Effector CD8-positive, alpha-beta T cell (primary cell): Measurements from ENCODE around the gene DGKD.
"Not testable (repeated sequence)": the region's sequence is repeated elsewhere in the genome, so short reads cannot be mapped to it uniquely, and the experiment has no call there.

Experiments
- DNase-seq: peaks from one replicate; lab custom pipeline; 2025; lab: John Stamatoyannopoulos, UW

The DGKD gene

GRCh38 chr2:233385489-233386044, 31.3 kb downstream of the DGKD start:
- DNase-seq = peak; percentile 25

DNA sequence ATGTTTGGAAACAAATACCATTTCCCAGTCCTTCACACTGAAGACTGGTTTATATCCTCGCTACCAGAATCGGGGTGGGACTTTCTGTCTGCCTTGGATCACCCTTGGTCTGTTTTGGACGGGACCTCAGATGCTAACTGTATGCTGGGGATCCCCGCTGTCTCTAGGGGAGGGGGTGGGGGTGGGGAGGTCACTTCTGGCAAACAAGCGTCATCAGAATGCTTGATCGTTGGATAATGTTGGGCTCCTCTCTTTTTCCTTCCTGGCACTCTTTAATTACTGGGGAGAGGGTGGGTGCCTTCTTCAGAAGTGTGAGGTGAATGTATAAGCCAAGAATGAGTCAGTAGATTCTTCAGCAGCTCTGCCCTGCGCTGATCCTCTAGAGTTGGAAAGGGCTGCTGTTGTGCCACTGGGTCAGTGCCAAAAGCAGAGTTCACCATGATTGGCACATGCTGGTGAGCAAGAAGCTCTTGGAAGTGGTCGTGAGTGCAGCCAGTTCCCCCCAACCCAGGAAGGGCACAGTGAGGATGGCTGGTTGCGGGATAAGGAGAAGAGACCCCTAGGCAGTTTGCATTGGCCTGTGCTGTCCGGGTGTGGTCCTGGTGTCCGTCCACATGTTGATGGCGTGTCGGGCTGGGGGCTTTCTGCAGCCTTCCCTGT, 32.2 kb downstream of the DGKD start:
- DNase-seq = no peak

DNA sequence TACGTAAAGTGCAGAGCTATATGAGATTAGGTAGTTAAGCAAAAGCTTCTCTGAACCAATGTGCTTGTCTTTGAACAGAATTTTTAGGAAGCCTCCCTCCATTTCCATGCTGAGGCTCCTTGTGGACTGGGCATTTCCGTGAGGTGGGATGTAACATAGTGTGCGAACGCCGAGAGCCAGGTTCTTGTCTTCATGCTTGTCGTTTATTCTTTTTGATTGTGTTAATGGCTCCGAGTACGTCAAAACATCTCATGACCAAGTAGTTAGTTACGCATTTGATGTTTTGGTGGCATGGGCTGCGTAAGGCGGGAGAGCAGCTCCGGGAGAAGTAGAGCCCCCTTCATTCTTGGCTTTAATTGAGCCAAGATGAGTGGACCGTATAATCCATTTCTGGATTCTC, 32.9 kb downstream of the DGKD start:
- DNase-seq = no peak

DNA sequence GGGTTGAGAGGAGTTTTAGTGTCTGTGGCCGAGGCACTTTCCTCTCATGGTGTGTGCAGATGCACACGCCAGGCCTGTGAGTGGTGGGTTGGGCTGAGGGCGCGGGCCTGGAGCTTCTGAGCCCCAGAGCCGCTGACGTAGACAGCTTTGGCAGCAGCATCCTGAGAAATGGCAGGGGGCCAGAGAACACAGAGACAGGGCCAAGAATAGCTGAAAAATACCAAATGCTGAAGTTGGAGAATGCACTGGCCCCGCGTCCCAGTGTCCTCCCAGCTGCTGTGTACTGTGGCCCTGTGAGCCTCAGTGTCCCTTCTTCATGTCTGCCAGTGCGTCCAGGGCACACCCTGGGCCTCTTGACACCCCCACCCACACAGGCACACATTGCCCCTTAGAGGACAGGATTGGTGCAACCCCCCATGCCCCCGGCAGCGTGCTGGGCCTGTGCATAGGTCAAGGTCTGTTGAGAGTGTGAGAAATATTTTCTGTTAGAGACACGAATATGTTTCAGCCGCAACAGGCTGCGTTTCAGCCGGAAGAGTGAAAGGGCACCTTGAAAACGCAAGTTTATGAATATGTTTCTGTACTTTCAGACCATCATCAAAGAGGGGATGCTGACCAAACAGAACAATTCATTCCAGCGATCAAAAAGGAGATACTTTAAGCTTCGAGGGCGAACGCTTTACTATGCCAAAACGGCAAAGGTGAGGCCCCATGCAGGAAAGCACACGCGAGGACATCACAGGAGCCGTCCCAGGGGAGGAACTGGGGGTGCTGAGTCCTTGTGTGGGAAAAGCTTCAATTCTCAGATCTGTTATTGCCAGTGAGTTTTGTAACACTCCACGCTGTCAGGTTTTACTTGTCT, 33.6 kb downstream of the DGKD start:
- DNase-seq = no peak

- DNase-seq = no peak
These were observed 35.4 kb downstream of the DGKD start for GRCh38 chr2:233389601-233390125.

GRCh38 chr2:233395687-233396086, 41.4 kb downstream of the DGKD start:
- no peak for DNase-seq

DNA sequence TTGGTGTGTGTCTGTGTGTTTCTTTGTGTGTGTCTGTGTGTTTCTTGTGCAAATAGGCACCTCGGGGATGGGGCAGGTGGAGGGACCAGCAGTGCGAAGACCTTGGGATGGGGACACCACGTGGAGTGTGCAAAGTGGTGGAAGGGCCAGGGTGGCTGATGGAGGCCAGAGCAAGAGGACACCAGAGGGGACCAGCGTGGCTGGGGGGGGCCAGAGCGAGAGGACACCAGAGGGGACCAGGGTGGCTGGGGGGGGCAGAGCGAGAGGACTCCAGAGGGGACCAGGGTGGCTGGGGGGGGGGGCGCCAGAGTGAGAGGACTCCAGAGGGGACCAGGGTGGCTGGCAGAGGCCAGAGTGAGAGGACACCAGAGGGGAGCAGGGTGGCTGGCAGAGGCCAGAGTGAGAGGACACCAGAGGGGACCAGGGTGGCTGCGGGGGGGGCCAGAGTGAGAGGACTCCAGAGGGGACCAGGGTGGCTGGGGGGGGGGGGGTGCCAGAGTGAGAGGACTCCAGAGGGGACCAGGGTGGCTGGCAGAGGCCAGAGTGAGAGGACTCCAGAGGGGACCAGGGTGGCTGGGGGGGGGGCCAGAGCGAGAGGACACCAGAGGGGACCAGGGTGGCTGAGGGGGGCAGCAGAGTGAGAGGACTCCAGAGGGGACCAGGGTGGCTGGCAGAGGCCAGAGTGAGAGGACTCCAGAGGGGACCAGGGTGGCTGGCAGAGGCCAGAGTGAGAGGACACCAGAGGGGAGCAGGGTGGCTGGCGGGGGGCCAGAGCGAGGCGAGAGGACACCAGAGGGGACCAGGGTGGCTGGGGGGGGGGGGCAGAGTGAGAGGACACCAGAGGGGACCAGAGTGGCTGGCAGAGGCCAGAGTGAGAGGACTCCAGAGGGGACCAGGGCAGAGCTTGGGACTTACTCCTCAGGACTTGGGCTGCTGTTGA, 42.7 kb downstream of the DGKD start:
- DNase-seq = not testable (repeated sequence)

GRCh38 chr2:233399306-233400225, 45.3 kb downstream of the DGKD start:
- peak; percentile 17 for DNase-seq

DNA sequence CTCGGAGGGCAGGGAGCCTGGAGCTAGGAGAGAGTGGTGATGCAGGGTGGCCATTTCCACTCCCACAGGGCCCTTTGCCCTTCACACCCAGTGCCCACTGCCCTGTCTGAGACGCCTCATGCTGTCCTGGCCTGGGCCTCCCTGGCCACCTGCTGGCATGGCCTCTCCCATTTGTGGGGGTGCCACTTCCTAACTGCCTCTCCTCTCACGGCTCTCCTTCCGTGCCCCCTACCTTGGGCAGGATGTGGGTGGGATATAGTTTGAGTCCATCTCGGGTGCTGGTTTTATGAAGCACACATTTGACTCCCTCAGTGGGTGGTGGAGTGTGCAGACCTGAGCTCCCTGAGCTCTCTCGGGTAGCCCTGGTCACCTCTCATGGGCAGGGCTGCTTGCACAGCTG, 46.0 kb downstream of the DGKD start:
- DNase-seq = no peak

DNA sequence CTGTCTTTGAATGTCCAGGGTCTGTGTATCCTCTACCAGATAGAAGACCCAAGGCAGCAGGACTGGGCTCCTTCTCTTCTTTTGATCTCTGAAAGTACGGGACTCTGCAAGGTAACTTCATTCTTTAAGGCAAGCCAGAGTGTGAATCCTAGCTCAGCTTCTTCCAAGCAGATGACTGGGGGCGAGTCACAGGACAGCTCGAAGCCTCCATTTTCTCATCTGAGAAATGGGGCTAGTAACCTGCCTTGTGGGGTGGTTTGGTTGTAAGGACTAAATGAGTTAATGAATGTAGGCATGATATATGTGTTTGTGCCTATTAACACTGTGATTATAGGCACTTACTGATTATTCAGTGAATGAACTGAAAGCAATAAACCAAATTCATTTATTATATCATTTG, 46.7 kb downstream of the DGKD start:
- no peak for DNase-seq

GRCh38 chr2:233402346-233402745, 48.1 kb downstream of the DGKD start:
- DNase-seq = no peak

DNA sequence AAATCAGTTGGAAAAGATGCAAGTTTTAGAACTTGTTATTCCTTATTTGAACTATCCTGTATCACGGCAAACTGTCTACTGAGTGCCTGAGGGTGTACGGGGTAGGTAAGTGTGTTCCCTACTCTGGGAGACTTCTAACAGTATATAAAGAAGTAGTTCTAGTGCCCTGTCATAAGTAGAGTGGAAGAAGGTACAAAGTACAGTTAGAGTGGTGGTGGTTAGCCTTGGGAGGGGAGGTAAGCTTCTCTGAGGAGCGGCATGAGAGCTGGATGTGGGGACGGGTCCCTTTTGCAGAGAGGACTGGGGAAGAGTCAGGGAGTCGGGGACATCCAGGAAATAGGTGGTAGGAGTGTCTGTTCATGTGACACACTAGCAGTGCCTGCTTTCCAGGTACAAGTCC, 48.5 kb downstream of the DGKD start:
- DNase-seq = no peak

DNA sequence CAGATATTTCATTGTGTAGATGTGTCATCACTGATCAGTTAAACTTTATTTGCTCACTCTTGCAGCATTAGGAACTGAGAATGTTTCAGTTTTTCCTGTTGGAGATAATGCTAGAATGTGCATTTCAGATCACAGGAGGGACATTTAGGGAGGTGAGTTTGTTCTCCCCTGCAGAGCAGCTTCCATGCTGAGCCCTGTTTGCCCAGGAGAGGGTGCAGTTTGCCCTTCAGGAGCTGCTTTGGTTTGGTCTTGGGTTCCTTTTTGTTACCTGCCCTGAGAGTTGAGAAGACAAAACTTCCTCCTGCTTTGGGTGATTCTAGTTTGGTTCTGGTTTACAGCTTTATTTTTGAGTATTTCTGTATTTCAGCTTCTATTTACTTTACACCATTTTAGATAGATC, 49.9 kb downstream of the DGKD start:
- peak; percentile 43 for DNase-seq

GRCh38 chr2:233406865-233407264, 52.6 kb downstream of the DGKD start:
- DNase-seq = no peak

GRCh38 chr2:233407771-233408181, 53.5 kb downstream of the DGKD start:
- no peak for DNase-seq

GRCh38 chr2:233408366-233409285, 54.3 kb downstream of the DGKD start:
- DNase-seq = no peak

DNA sequence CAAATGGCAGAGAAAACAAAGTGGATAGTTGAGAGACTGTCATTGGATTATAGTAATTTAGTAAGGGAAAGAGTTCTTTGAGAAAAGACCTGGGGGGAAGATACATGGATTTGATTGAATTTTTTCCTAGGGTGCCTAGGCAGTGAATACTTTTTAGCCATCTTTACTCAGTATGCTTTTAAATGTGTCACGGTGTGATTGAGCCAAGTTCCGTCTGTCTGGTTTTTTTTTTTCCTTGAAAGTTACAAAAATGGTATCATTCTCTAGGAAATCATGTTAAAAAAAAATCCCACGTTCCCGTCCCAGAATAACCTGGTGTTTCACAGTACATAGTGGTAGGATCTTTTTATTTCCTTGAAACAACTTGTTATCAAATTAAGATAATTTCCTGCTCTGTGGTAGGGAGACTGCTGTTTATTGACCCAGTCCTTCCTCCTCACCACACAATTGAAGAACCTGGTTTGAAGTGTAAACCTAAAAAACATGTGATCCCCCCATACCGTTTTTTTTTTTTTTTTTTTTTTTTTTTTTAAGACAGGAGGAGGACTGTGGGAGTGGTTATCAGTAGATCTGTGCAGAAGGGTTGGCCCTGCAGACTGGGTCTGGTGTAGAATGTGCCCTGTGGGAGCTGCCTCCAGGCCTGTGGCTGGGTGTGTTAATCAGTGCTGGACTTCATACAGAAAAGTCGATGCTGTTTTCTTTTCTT, 55.1 kb downstream of the DGKD start:
- DNase-seq = no peak

GRCh38 chr2:233410196-233410760, 56.0 kb downstream of the DGKD start:
- no peak for DNase-seq

DNA sequence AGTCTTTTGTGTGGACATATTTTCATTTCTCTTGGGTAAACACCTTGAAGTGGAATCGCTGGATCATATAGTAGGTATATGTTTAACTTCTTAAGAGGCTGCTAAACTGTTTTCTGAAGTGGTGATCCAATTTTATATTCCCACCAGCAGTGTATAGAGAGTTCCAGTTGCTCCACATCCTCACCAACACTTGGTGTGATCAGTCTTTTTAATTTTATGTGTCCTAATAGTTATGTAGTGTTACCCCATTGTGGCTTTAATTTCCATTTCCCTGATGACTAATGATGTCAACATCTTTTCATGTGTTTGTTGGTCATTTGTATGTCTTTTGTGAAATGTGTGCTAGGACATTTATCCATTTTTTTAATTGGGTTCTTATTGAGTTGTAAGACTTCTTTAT, 56.9 kb downstream of the DGKD start:
- no peak for DNase-seq
